Measurements from ENCODE around the gene IGIP. TPM values are rescaled to one million over a fixed set of nuclear protein-coding genes. Genes with fewer than 3 reads are reported as not detected.
A peak's percentile ranks its signal among the peaks of the same experiment; 100 is the strongest.

The IGIP gene
- total and polyA plus RNA-seq, 4 donors = 2.3 to 11.8 (median 3.7) TPM

GRCh38 chr5:140140435-140140834 is 14.7 kb downstream of the IGIP start:
- no peaks in the 10 kb centered on the region for H3K27me3 ChIP-seq (ENCODE audit: control insufficient read depth in 4 of 4, insufficient read depth in 4 of 4, low read length in 3 of 4)
- H3K36me3 ChIP-seq (ENCODE audit: control insufficient read depth in 4 of 4, insufficient read depth in 3 of 4, low read depth in 1 of 4, low read length in 3 of 4) = no peaks in the 10 kb centered on the region
- H3K4me3 ChIP-seq (ENCODE audit: low read depth in 1 of 3, low read length in 3 of 3) = no peak overlapping the region
- 76% methylated on average over 3 of the region's 3 CpGs for WGBS
- no peaks in the 10 kb centered on the region for H3K9me3 ChIP-seq (ENCODE audit: control insufficient read depth in 4 of 4, low read length in 3 of 4)
- TF ChIP-seq GABPA (IDR thresholded peaks at IDR 0.05 in 1 of 2, conservative IDR thresholded peaks at IDR 0.05 in 1 of 2) = no peak
- no peak for TF ChIP-seq NR2F2 (IDR thresholded peaks at IDR 0.05)
- no peak overlapping the region for H3K9ac ChIP-seq (ENCODE audit: low read depth in 1 of 2, low read length in 2 of 2)
- no peak overlapping the region for H3K27ac ChIP-seq (ENCODE audit: low read depth in 1 of 2, low read length in 2 of 2)
- no peak for DNase-seq (ENCODE audit: low spot score)
- peaks cover 10 to 33% (median 19%) of the 10 kb centered on the region in 4 donors for H3K4me1 ChIP-seq (ENCODE audit: control insufficient read depth in 4 of 4, insufficient read depth in 4 of 4, low read length in 3 of 4)

GRCh38 chr5:140141241-140141640 is 15.5 kb downstream of the IGIP start:
- H3K36me3 ChIP-seq (ENCODE audit: control insufficient read depth in 4 of 4, insufficient read depth in 3 of 4, low read depth in 1 of 4, low read length in 3 of 4) = no peaks in the 10 kb centered on the region
- H3K4me1 ChIP-seq (ENCODE audit: control insufficient read depth in 4 of 4, insufficient read depth in 4 of 4, low read length in 3 of 4) = peaks cover 14 to 40% (median 24%) of the 10 kb centered on the region in 4 donors
- H3K9ac ChIP-seq (ENCODE audit: low read depth in 1 of 2, low read length in 2 of 2) = no peak overlapping the region
- H3K9me3 ChIP-seq (ENCODE audit: control insufficient read depth in 4 of 4, low read length in 3 of 4) = no peaks in the 10 kb centered on the region
- no peak overlapping the region for H3K4me3 ChIP-seq (ENCODE audit: low read depth in 1 of 3, low read length in 3 of 3)
- DNase-seq (ENCODE audit: low spot score) = no peak
- no peaks in the 10 kb centered on the region for H3K27me3 ChIP-seq (ENCODE audit: control insufficient read depth in 4 of 4, insufficient read depth in 4 of 4, low read length in 3 of 4)
- TF ChIP-seq RXRA (IDR thresholded peaks at IDR 0.05) = peak in 1 of 2 donors; percentile 6
- no peak for TF ChIP-seq JUND (IDR thresholded peaks at IDR 0.05)
- TF ChIP-seq HNF4A (conservative IDR thresholded peaks at IDR 0.05) = peak; percentile 46
- TF ChIP-seq CTCF (IDR thresholded peaks at IDR 0.05; ENCODE audit: low read depth, low read length, missing input control) = no peak
- H3K27ac ChIP-seq (ENCODE audit: low read depth in 1 of 2, low read length in 2 of 2) = no peak overlapping the region

- Histone ChIP-seq H3K27ac (ENCODE audit: low read depth in 1 of 2, low read length in 2 of 2) (no peak overlapping the region), H3K4me1 (ENCODE audit: control insufficient read depth in 4 of 4, insufficient read depth in 4 of 4, low read length in 3 of 4) (peaks cover 17 to 42% (median 28%) of the 10 kb centered on the region in 4 donors), H3K27me3 (ENCODE audit: control insufficient read depth in 4 of 4, insufficient read depth in 4 of 4, low read length in 3 of 4) (no peaks in the 10 kb centered on the region), H3K36me3 (ENCODE audit: control insufficient read depth in 4 of 4, insufficient read depth in 3 of 4, low read depth in 1 of 4, low read length in 3 of 4) (no peaks in the 10 kb centered on the region), H3K9ac (ENCODE audit: low read depth in 1 of 2, low read length in 2 of 2) (no peak overlapping the region), H3K9me3 (ENCODE audit: control insufficient read depth in 4 of 4, low read length in 3 of 4) (no peaks in the 10 kb centered on the region), H3K4me3 (ENCODE audit: low read depth in 1 of 3, low read length in 3 of 3) (no peak overlapping the region)
- 90% methylated on average over 5 of the region's 5 CpGs for WGBS
- TF ChIP-seq EGR1 (IDR thresholded peaks at IDR 0.05; ENCODE audit: low read depth in 2 of 2) = no peak
- TF ChIP-seq MAX (IDR thresholded peaks at IDR 0.05) = no peak
- no peak for TF ChIP-seq RAD21 (IDR thresholded peaks at IDR 0.05)
- no peak for TF ChIP-seq SP1 (IDR thresholded peaks at IDR 0.05)
- TF ChIP-seq HNF4G (IDR thresholded peaks at IDR 0.05) = no peak
- TF ChIP-seq CTCF (IDR thresholded peaks at IDR 0.05; ENCODE audit: low read depth, low read length, missing input control) = no peak
- no peak for TF ChIP-seq JUND (IDR thresholded peaks at IDR 0.05)
- TF ChIP-seq ZBTB33 (IDR thresholded peaks at IDR 0.05) = no peak
- no peak for TF ChIP-seq TAF1 (conservative IDR thresholded peaks at IDR 0.05)
- TF ChIP-seq RXRA (IDR thresholded peaks at IDR 0.05) = no peak
- no peak for DNase-seq (ENCODE audit: low spot score)
Measured at GRCh38 chr5:140142246-140142645, 16.5 kb downstream of the IGIP start.

All from liver (tissue), 9 donors.